ENCODE data around the gene LRMDA.

- TF ChIP-seq CTCF (IDR thresholded peaks at IDR 0.05) (no peak), POLR2A (IDR thresholded peaks at IDR 0.05) (no peak)
Measured at GRCh38 chr10:76021398-76021797, 590.0 kb downstream of the LRMDA start.

Data from tibial nerve (tissue), 3 donors.